ENCODE measurements around the gene GAK.
"Not testable (repeated sequence)": the region's sequence is repeated elsewhere in the genome, so short reads cannot be mapped to it uniquely, and the experiment has no call there.

Gene GAK

DNA sequence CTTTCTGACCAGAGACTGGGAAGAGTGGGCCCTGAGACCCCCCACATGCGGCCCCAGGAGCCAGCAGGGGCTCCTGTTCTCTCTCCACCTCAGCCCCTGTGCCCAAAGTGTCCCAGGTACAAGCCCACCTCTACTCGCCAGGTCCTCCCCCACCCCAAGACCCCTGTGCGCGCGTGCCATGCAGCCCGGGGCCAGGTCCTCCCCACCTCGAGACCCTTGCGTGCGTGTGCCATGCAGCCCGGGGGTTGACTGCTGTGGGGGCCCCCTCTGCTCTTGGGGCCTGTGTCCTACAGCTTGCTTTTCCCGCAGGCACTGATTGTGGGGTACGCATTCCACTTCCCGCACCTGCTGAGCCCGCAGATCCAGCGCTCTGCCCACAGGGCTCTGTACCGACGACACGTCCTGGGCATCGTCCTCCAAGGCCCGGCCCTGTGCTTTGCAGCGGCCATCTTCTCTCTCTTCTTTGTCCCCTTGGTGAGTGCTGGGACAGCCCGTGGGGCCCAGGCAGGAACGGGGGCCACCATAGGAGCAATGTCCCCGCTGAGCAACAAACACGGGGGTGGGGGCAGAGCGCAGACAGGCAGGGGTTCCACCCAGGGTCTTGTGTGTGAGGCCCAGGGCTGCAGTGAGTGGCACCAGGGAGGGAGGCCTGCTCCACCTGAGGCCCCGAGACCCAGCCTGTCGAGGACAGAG lies 20.9 kb upstream of the GAK start:
- no peak for DNase-seq (ENCODE audit: low read depth)

DNA sequence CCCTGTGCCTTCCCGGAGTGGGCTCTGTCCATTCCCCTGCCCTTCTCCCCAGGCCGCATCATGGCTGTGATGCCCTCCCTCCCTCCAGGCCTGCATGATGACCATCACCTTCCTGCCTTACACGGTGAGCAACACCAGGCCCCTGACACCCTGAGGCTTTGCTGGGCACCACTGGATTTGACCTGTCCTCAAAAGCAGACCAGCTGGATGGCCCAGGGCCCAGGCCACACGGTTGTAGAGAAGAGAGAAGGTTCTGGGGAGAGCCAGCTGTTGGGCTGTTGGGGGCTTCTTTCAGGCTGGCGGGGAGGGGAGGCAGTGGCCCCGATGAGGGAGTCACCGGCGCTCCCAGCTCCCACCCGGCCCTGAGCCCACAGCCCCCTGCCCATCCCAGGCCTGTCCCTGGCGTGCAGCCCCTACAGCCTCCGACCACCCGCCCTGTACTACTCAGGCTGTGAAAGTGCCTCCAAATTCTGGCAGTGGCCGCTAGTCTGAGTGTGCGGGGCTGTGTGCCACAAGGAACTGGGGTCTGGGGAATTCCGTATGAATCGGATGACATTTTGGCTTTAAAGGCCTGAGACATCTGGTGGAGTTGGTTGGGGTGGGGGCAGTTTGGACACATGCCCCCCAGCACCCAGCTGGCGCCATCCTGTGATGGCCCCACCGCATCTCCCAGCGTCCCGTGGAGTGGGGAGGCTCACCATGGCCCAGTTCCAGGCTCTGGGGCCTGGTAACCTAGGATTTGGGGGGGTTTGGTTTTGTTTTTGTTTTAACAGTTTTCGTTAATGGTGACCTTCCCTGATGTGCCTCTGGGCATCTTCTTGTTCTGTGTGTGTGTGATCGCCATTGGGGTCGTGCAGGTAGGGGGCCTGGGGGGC lies 19.7 kb upstream of the GAK start:
- DNase-seq (ENCODE audit: low read depth), result no peak

GRCh38 chr4:951186-951585 lies 19.1 kb upstream of the GAK start:
- no peak for DNase-seq (ENCODE audit: low read depth)

DNA sequence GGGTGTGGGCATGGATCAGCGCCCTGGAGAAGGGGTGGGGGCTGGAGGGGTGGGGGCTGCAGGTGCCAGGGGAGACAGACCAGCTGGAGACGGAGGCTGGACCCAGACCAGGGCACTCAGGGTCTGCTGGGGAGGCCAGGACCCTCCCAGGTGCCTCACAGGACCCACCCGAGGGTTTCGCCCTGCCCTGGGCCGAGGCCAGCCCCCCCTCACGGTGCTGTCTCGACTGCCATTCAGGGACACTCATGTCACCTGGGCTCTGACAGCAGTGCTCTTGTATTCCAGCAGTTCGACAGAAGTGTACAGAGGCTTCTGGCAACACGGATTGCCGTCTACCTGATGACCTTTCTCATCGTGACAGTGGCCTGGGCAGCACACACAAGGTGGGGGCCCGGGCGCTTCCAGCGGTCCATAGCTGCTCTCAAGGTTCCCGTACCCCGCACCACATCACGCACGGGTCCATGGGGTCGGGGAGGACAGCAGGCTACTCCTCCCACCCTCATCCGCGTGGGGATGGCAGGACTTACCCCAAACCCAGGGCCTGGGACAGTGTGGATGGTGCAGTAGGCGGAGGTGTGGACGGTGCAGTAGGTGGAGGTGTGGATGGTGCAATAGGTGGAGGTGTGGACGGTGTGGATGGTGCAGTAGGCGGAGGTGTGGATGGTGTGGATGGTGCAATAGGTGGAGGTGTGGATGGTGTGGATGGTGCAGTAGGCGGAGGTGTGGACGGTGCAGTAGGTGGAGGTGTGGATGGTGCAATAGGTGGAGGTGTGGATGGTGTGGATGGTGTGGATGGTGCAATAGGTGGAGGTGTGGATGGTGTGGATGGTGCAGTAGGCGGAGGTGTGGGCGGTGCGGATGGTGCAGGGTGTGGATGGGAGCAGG lies 18.3 kb upstream of the GAK start:
- no peak for DNase-seq (ENCODE audit: low read depth)

DNA sequence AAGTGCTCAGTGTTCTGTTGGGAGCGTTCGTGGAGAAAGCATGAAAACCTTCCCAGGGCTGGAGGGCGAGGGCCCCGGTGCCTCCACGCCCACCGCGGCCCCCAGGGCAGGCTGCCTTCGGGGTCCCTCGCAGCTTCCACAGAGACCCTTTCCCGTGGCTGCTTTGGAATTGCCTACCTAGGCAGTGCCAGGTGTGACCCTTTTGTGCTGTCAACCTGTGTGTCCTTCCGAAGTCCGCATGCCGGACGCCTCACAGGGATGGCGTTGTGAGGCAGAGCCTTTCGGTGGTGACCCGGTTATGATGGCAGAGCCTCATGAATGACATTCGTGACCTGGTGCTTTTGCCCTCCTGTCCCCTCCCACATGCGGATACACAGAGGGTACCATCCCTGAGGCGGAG lies 17.5 kb upstream of the GAK start:
- no peak for DNase-seq (ENCODE audit: low read depth)

GRCh38 chr4:948936-949300 lies 16.8 kb upstream of the GAK start:
- DNase-seq (ENCODE audit: low read depth), result no peak

GRCh38 chr4:948101-948935 lies 16.2 kb upstream of the GAK start:
- DNase-seq (ENCODE audit: low read depth), result no peak

GRCh38 chr4:947491-947971 lies 15.4 kb upstream of the GAK start:
- DNase-seq (ENCODE audit: low read depth), result no peak

DNA sequence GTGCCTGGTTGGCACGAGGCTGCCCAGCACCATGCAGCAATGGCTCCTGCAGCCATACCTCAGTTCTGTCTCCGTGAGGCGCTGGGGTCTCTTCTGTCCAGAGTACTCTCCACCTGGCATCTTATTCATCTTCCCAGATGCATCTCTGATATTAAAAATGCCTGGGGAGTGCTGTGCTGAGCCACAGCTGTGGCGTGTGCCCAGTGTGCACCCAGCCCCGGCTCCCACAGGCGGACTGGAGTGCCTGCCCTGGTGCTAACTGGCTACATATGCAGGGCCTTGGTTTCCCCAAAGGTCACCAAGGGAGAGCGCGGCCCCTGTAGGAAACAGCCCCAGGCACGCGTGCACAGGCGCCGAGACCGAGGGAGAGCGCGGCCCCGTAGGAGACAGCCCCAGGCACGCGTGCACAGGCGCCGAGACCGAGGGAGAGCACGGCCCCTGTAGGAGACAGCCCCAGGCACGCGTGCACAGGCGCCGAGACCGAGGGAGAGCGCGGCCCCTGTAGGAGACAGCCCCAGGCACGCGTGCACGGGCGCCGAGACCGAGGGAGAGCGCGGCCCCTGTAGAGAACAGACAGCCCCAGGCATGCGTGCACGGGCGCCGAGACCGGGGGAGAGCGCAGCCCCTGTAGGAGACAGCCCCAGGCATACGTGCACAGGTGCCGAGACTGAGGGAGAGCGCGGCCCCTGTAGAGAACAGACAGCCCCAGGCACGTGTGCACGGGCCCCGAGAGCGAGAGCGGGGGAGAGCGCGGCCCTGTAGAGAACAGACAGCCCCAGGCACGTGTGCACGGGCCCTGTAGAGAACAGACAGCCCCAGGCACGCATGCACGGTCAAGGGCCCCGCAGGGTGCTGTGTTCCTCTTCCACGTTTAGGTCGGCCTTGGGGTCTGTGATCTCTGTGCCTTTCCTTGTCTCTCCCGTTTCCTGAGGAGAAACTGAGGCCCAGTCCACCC lies 14.7 kb upstream of the GAK start:
- DNase-seq (ENCODE audit: low read depth), result no peak

GRCh38 chr4:946103-946450 lies 14.0 kb upstream of the GAK start:
- no peak for DNase-seq (ENCODE audit: low read depth)

DNA sequence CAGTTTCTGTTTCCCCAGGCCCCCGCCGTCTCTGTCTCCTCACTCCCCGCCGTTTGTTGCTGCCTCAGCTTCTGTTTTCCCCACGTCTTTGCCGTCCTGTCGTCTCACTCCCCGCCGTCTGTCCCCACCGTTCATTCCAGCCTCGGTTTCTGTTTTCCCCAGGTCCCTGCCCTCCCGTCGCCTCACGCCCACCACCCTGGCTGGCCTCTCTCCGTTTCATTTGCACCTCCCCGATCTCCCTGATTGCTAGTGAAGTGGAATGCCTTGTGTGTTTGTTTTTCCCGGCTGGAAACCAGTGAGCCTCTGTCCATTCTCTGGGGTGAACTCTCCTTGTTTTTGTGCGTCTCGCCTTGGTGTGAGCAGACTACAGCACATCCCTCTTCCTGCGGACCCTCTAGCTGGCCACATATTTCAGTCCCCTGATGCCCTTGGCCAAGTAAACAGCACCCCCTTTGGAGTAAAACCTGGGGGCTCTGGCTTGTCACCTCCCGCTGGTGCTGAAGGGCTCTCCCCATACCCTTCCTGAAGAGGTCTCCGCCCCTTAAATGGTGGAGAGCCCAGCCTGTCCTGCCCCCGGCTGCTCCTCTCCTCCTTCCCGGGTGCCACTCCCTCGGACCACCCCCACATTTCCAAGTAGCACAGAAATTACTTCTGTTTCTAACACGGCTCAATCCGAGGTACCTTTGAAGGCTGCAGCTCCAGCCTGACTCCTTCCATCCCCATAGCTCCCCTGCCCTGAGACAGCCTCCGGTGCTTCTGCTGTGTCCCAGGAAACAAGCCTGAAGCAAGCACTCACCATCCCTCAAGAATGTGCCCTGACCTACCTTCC lies 13.4 kb upstream of the GAK start:
- DNase-seq (ENCODE audit: low read depth), result no peak

DNA sequence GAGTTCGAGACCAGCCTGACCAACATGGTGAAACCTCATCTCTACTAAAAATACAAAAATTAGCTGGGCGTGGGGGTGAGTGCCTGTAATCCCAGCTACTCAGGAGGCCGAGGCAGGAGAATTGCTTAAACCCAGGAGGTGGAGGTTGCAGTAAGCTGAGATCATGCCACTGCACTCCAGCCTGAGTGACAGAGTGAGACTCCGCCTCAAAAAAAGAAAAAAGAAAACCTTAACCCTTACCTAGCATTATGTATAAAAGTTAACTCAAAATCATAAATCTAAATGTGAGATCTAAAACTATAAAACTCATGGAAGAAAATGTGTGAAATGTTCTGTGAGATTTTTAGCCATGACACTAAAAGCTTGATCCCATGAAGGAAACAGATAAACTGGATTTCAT lies 7.4 kb upstream of the GAK start:
- not testable (repeated sequence) for DNase-seq (ENCODE audit: low read depth)

DNA sequence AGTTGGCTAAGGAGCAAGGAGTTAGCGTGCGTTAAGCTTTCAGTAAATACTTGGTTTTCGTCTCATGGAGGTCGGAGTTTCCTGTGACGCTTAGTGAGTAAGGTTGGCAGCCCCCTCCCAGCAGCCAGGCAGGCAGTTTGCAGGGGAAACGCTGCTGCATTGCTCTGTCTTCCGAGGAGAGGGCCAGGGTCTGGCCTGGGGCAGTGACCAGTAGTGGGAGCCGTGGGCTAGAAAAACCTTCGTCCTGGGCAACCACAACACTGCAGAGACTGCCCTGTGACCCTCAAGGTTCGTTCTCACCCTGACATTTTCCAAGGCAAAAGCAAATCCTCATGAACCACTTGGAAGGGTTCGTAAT lies 576 bp upstream of the GAK start:
- DNase-seq (ENCODE audit: low read depth), result no peak

GRCh38 chr4:931194-931959 lies 739 bp downstream of the GAK start:
- DNase-seq (ENCODE audit: low read depth), result peak; percentile 64

DNA sequence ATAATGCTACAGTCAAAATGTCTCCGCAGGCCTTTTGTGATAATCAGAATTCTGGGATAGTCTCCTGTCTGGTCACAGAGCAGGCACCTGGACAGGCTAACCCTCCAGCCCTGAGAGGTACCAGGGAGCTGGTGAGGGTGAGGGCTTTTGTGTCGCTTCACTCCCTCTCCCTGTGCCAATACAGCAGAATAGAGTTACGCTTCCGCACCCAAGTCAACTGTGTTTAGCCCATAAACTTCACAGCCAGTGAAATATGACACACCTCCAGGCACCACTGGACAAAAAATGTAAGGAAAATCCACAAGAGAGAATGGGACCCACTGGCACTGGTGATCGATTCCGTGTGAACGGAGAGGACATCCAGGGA lies 1.3 kb downstream of the GAK start:
- DNase-seq (ENCODE audit: low read depth), result no peak

DNA sequence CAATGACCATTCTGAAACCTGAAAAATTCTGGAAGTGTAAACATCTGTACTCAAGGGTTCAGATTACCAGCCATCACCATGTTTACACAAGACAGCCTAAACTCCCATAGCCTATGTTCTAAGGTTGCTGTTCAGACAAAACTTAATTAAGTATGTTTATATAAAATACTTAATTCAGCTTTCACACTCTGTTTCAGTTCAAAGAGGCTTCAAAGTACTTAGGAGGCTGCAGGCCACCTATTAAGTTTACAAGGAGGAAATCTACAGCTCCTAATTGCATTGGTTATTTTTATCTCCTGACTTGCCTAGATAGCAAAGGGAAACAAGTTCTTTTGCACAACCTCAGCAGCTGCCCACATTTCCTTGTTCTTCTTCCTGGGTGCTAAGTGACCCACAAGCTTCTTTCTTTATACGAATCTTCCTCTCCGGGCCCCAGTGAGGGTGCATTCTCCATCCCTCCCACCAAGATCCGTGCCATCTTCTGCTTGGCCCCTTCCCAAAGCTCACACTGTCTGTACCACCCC lies 2.0 kb downstream of the GAK start:
- DNase-seq (ENCODE audit: low read depth), result no peak

GRCh38 chr4:929096-929765 lies 2.9 kb downstream of the GAK start:
- no peak for DNase-seq (ENCODE audit: low read depth)

DNA sequence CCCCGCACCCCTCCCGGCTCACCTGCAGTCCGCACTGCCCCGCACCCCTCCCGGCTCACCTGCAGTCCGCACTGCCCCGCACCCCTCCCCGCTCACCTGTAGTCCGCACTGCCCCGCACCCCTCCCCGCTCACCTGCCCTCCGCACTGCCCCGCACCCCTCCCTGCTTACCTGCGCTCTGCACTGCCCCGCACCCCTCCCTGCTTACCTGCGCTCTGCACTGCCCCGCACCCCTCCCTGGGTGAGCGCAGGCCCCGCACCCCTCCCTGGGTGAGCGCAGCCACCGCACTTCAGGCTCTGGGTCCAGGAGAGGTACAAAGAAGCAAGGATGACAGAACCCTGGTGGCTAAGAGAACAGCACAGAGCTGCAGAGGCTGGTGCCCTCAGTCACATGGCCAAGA lies 4.5 kb downstream of the GAK start:
- DNase-seq (ENCODE audit: low read depth), result not testable (repeated sequence)
